Stimulated activated CD8-positive, alpha-beta memory T cell treated with anti-CD3 and anti-CD28 coated beads, Interleukin-15, amount 100 ng/mL, for 48 hours (primary cell): ENCODE measurements around the gene DHX29.

Experiments used
- DNase-seq, 2 donors: peaks; one replicate each; pipeline ENCODE4 v3.0.0-alpha.2; 2020; ENCODE audit warnings: low read depth in 2 of 2

The DHX29 gene

GRCh38 chr5:55232271-55232984, 75.1 kb downstream of the DHX29 start:
- DNase-seq: no peak

- DNase-seq: no peak
These were observed 75.6 kb downstream of the DHX29 start for GRCh38 chr5:55231919-55232270.

GRCh38 chr5:55231029-55231918, 76.2 kb downstream of the DHX29 start:
- no peak for DNase-seq

GRCh38 chr5:55230086-55230629, 77.3 kb downstream of the DHX29 start:
- DNase-seq: no peak

- no peak for DNase-seq
These were observed 79.6 kb downstream of the DHX29 start for GRCh38 chr5:55227664-55228430.

GRCh38 chr5:55226934-55227663, 80.4 kb downstream of the DHX29 start, which contains the start of gene MCIDAS:
Gene MCIDAS (minus strand): TSS chr5:55227315. CDS start chr5:55227138, 177 bp downstream.
- peak; percentile 58 to 59 for DNase-seq

- DNase-seq: peak; percentile 58 to 60
These were observed 81.2 kb downstream of the DHX29 start for GRCh38 chr5:55226027-55226933.

GRCh38 chr5:55225346-55225745, 82.1 kb downstream of the DHX29 start:
- no peak for DNase-seq

- no peak for DNase-seq
These were observed 83.7 kb downstream of the DHX29 start for GRCh38 chr5:55223812-55224240.

GRCh38 chr5:55222985-55223811, 84.3 kb downstream of the DHX29 start:
- DNase-seq: no peak

GRCh38 chr5:55222092-55222984, 85.2 kb downstream of the DHX29 start:
- DNase-seq: no peak

- DNase-seq: no peak
These were observed 86.9 kb downstream of the DHX29 start for GRCh38 chr5:55220433-55221185.

GRCh38 chr5:55219770-55220169, 87.7 kb downstream of the DHX29 start:
- no peak for DNase-seq

GRCh38 chr5:55218967-55219366, 88.5 kb downstream of the DHX29 start:
- DNase-seq: no peak

- no peak for DNase-seq
These were observed 96.2 kb downstream of the DHX29 start for GRCh38 chr5:55211184-55211874.
